HG02571 (cell line): ENCODE measurements around the gene RAD23B.

Experiments used
- ATAC-seq: cut with Tn5 transposase; IDR thresholded peaks from one replicate; pipeline ENCODE4 v1.9.1; 2021; ENCODE audit warnings: mild to moderate bottlenecking, moderate library complexity; ENCODE audit not compliant: unreplicated experiment

Gene RAD23B

GRCh38 chr9:107266624-107267368, 16.3 kb upstream of the RAD23B start:
- no peak for ATAC-seq

- no peak for ATAC-seq
Observed at GRCh38 chr9:107268560-107268959, 14.5 kb upstream of the RAD23B start.

- ATAC-seq: no peak
Observed at GRCh38 chr9:107269254-107269653, 13.8 kb upstream of the RAD23B start.

- ATAC-seq: no peak
Observed at GRCh38 chr9:107269681-107270080, 13.4 kb upstream of the RAD23B start.

GRCh38 chr9:107270082-107270481, 13.0 kb upstream of the RAD23B start:
- ATAC-seq: no peak

- ATAC-seq: no peak
Observed at GRCh38 chr9:107270580-107270979, 12.5 kb upstream of the RAD23B start.

- peak; percentile 14 for ATAC-seq
Observed at GRCh38 chr9:107273634-107274033, 9.4 kb upstream of the RAD23B start.

- peak; percentile 69 for ATAC-seq
Observed at GRCh38 chr9:107274096-107274495, 9.0 kb upstream of the RAD23B start.

GRCh38 chr9:107274953-107275422, 8.1 kb upstream of the RAD23B start:
- no peak for ATAC-seq

GRCh38 chr9:107275530-107275929, 7.5 kb upstream of the RAD23B start:
- ATAC-seq: no peak

GRCh38 chr9:107276966-107277710, 5.9 kb upstream of the RAD23B start:
- no peak for ATAC-seq

GRCh38 chr9:107277801-107278200, 5.3 kb upstream of the RAD23B start:
- ATAC-seq: no peak

GRCh38 chr9:107279086-107279485, 4.0 kb upstream of the RAD23B start:
- no peak for ATAC-seq

- ATAC-seq: no peak
Observed at GRCh38 chr9:107280543-107280942, 2.5 kb upstream of the RAD23B start.

GRCh38 chr9:107281184-107281583, 1.9 kb upstream of the RAD23B start:
- ATAC-seq: no peak

GRCh38 chr9:107281922-107282667, 984 bp upstream of the RAD23B start:
- peak; percentile 0 for ATAC-seq

GRCh38 chr9:107283623-107284616, 841 bp downstream of the RAD23B start:
- ATAC-seq: peak; percentile 40

- no peak for ATAC-seq
Observed at GRCh38 chr9:107284636-107285035, 1.6 kb downstream of the RAD23B start.

GRCh38 chr9:107285286-107285685, 2.2 kb downstream of the RAD23B start:
- no peak for ATAC-seq

- no peak for ATAC-seq
Observed at GRCh38 chr9:107286057-107286456, 3.0 kb downstream of the RAD23B start.
